GM10248 (cell line): ENCODE results near the gene SOX30.
"Not testable (repeated sequence)": the region's sequence is repeated elsewhere in the genome, so short reads cannot be mapped to it uniquely, and the experiment has no call there.

Experiments
- CTCF ChIA-PET: fragments of 300-600 bp; sonication (Branson Sonifier 250); formaldehyde crosslinking; extraction: SDS; loops from one replicate; lab custom pipeline; 2021; ENCODE audit warnings: antibody characterized with exemption; lab: Yijun Ruan, JAX
- POLR2A ChIA-PET: fragments of 350-650 bp; sonication (Branson Sonifier 250); formaldehyde crosslinking; extraction: SDS; loops from one replicate; lab custom pipeline; 2020; ENCODE audit warnings: antibody characterized with exemption; lab: Yijun Ruan, JAX
- DNase-seq: peaks from one replicate; pipeline ENCODE4 v3.0.0; 2012; ENCODE audit errors: extremely low spot score
- TF ChIP-seq, protein P1 (sequence below): IDR thresholded peaks from 2 replicates; pipeline ENCODE4 v1.5.1; 2012; ENCODE audit warnings: mild to moderate bottlenecking, low read depth; ENCODE audit errors: extremely low read depth, missing control alignments, control extremely low read depth

Gene SOX30

GRCh38 chr5:157652377-157652692, at the start of gene SOX30:
Gene SOX30, minus strand, starts transcription at chr5:157652438. Its CDS starts 360 bp downstream, at chr5:157652078.
- ChIA-PET CTCF (interaction anchor here (1.6 to 5.3 kb wide), 4 partner anchors 10 to 91 kb away, joined by 4 to 16 read pairs (median 6); partner anchors contain the start of gene LSM11), POLR2A (no interaction called here)
- DNase-seq, result no peak
- TF ChIP-seq, protein P1, sequence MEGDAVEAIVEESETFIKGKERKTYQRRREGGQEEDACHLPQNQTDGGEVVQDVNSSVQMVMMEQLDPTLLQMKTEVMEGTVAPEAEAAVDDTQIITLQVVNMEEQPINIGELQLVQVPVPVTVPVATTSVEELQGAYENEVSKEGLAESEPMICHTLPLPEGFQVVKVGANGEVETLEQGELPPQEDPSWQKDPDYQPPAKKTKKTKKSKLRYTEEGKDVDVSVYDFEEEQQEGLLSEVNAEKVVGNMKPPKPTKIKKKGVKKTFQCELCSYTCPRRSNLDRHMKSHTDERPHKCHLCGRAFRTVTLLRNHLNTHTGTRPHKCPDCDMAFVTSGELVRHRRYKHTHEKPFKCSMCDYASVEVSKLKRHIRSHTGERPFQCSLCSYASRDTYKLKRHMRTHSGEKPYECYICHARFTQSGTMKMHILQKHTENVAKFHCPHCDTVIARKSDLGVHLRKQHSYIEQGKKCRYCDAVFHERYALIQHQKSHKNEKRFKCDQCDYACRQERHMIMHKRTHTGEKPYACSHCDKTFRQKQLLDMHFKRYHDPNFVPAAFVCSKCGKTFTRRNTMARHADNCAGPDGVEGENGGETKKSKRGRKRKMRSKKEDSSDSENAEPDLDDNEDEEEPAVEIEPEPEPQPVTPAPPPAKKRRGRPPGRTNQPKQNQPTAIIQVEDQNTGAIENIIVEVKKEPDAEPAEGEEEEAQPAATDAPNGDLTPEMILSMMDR, result no peak

GRCh38 chr5:157698674-157699073, 46.4 kb upstream of the SOX30 start:
- POLR2A ChIA-PET, CTCF ChIA-PET, DNase-seq: not testable (repeated sequence)

- CTCF ChIA-PET, result interaction anchor here (1.2 to 1.9 kb wide), 4 partner anchors 12 to 47 kb away, joined by 3 to 5 read pairs (median 4); partner anchors contain the start of gene LSM11
- DNase-seq, POLR2A ChIA-PET: not testable (repeated sequence)
These were observed 43.9 kb upstream of the SOX30 start for GRCh38 chr5:157696154-157696553.

- DNase-seq, POLR2A ChIA-PET: not testable (repeated sequence)
- CTCF ChIA-PET, result interaction anchor here (0.9 to 1.3 kb wide), 2 partner anchors 12 to 367 kb away, joined by 3 read pairs; no protein-coding TSS in a partner anchor
These were observed 41.6 kb upstream of the SOX30 start for GRCh38 chr5:157693816-157694215.

GRCh38 chr5:157690690-157691433, 38.6 kb upstream of the SOX30 start:
- POLR2A ChIA-PET, result no interaction called here
- CTCF ChIA-PET, result interaction anchor here (0.9 to 2.7 kb wide), 7 partner anchors 9 to 363 kb away, joined by 3 to 9 read pairs (median 4); partner anchors contain the start of gene LSM11
- no peak for DNase-seq
- TF ChIP-seq, protein P1, result no peak

GRCh38 chr5:157689942-157690689, 37.9 kb upstream of the SOX30 start:
- TF ChIP-seq, protein P1, result no peak
- DNase-seq, result peak; percentile 42
- ChIA-PET CTCF (interaction anchor here (1.0 to 2.7 kb wide), 5 partner anchors 8 to 362 kb away, joined by 3 to 9 read pairs (median 4); partner anchors contain the start of gene LSM11), POLR2A (no interaction called here)

DNA sequence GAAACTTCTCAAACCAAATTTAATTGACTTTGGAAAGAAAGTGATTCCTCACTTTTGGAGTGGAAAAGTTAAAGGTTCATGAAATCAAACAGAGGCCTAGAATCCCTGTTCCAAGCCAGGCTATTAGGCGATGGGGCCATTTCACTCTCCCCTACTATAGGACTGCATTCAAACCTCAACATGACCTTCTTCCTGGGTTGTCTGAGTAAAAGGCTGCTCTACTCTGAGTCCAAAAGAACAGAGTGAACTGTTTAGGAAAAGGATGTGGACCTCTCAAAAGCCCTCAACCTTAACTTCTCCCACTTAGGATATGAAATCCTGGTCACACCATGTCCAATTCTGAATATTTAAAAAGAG, 34.9 kb upstream of the SOX30 start:
- no peak for DNase-seq
- TF ChIP-seq, protein P1, result no peak
- ChIA-PET CTCF (interaction anchor here (1.0 kb wide), 1 partner anchor 49 kb away, joined by 3 read pairs; no protein-coding TSS in a partner anchor), POLR2A (no interaction called here)

- CTCF ChIA-PET, result interaction anchor here (2.5 kb wide), 1 partner anchor 57 kb away, joined by 9 read pairs; the partner anchor contains the start of gene LSM11
- POLR2A ChIA-PET, DNase-seq: not testable (repeated sequence)
These were observed 34.3 kb upstream of the SOX30 start for GRCh38 chr5:157686276-157687197.
